Activated naive CD4-positive, alpha-beta T cell treated with anti-CD3 and anti-CD28 coated beads, Interleukin-2, amount 50 U/mL, for 72 hours (primary cell): ENCODE results near the gene AGPAT2. TPM values are rescaled to one million over a fixed set of nuclear protein-coding genes. Genes with fewer than 3 reads are reported as not detected.

Experiments
- ATAC-seq, 2 donors: fragments of 150-1000 bp; cut with Tn5 transposase; 2 replicates each; pipeline ENCODE4 v1.10.0; 2021; ENCODE audit warnings: mild to moderate bottlenecking in 2 of 2, moderate library complexity in 2 of 2
- DNase-seq, 2 donors: peaks; one replicate each; pipeline ENCODE4 v3.0.0; 2021 to 2022; ENCODE audit warnings: low spot score in 2 of 2
- H3K27ac Mint-ChIP-seq, 2 donors: one replicate each; pipeline ENCODE4 v1.8.0; 2022; ENCODE audit warnings: mild to moderate bottlenecking in 2 of 2, mixed read lengths in 2 of 2
- H3K36me3 Mint-ChIP-seq, 2 donors: one replicate each; pipeline ENCODE4 v1.8.0; 2022; ENCODE audit warnings: mixed read lengths in 2 of 2
- H3K9me3 Mint-ChIP-seq, 2 donors: one replicate each; pipeline ENCODE4 v1.8.0; 2022; ENCODE audit warnings: mixed read lengths in 2 of 2
- total RNA-seq, 2 donors: library from RNA; stranded (reverse); gene quantifications; one replicate each; pipeline ENCODE4 v1.2.3, GENCODE V29; 2022

The AGPAT2 gene
- total RNA-seq, 2 donors from 2014 or later, result 7.4 to 18.9 TPM

GRCh38 chr9:136695435-136695895, 8.2 kb upstream of the AGPAT2 start:
- Mint-ChIP-seq H3K9me3 (no peaks in the 10 kb centered on the region), H3K27ac (no peak overlapping the region), H3K36me3 (no peaks in the 10 kb centered on the region)
- DNase-seq, result no peak
- no peak for ATAC-seq

- DNase-seq (no peak), ATAC-seq (no peak)
- Mint-ChIP-seq H3K27ac (no peak overlapping the region), H3K9me3 (no peaks in the 10 kb centered on the region), H3K36me3 (no peaks in the 10 kb centered on the region)
Observed at GRCh38 chr9:136694872-136695247, 7.6 kb upstream of the AGPAT2 start.

- peak in 1 of 2 donors; percentile 59 for DNase-seq
Observed at GRCh38 chr9:136694163-136694871, 7.1 kb upstream of the AGPAT2 start.

GRCh38 chr9:136693490-136694162, 6.4 kb upstream of the AGPAT2 start:
- Mint-ChIP-seq H3K9me3 (no peaks in the 10 kb centered on the region), H3K36me3 (no peaks in the 10 kb centered on the region), H3K27ac (no peak overlapping the region)
- ATAC-seq, result peak; percentile 55 to 68
- DNase-seq, result no peak

More at GRCh38 chr9:136694163-136694871, 7.1 kb upstream of the AGPAT2 start:
- Mint-ChIP-seq H3K36me3 (no peaks in the 10 kb centered on the region), H3K27ac (no peak overlapping the region), H3K9me3 (no peaks in the 10 kb centered on the region)
- ATAC-seq, result peak; percentile 77 to 82

- Mint-ChIP-seq H3K9me3 (no peaks in the 10 kb centered on the region), H3K36me3 (no peaks in the 10 kb centered on the region), H3K27ac (no peak overlapping the region)
- DNase-seq (no peak), ATAC-seq (no peak)
Observed at GRCh38 chr9:136693135-136693489, 5.9 kb upstream of the AGPAT2 start.

GRCh38 chr9:136692185-136693134, 5.2 kb upstream of the AGPAT2 start:
- Mint-ChIP-seq H3K36me3 (no peaks in the 10 kb centered on the region), H3K9me3 (no peaks in the 10 kb centered on the region), H3K27ac (no peak overlapping the region)
- no peak for ATAC-seq
- no peak for DNase-seq

- Mint-ChIP-seq H3K27ac (no peak overlapping the region), H3K9me3 (no peaks in the 10 kb centered on the region)
Observed at GRCh38 chr9:136691316-136692184, 4.3 kb upstream of the AGPAT2 start.

GRCh38 chr9:136690806-136691261, 3.6 kb upstream of the AGPAT2 start:
- Mint-ChIP-seq H3K9me3 (no peaks in the 10 kb centered on the region), H3K27ac (no peak overlapping the region), H3K36me3 (no peaks in the 10 kb centered on the region)
- DNase-seq (no peak), ATAC-seq (no peak)

More at GRCh38 chr9:136691316-136692184, 4.3 kb upstream of the AGPAT2 start:
- DNase-seq, result no peak
- no peak for ATAC-seq
- no peaks in the 10 kb centered on the region for H3K36me3 Mint-ChIP-seq

- DNase-seq, result no peak
- H3K9me3 Mint-ChIP-seq, result no peaks in the 10 kb centered on the region
- no peak for ATAC-seq
- no peaks in the 10 kb centered on the region for H3K36me3 Mint-ChIP-seq
- no peak overlapping the region for H3K27ac Mint-ChIP-seq
Observed at GRCh38 chr9:136690104-136690805, 3.0 kb upstream of the AGPAT2 start.

- Mint-ChIP-seq H3K27ac (no peak overlapping the region), H3K9me3 (no peaks in the 10 kb centered on the region), H3K36me3 (no peaks in the 10 kb centered on the region)
- DNase-seq (no peak), ATAC-seq (no peak)
Observed at GRCh38 chr9:136689108-136689460, 1.8 kb upstream of the AGPAT2 start.

GRCh38 chr9:136688274-136689107, 1.2 kb upstream of the AGPAT2 start:
- ATAC-seq (no peak), DNase-seq (no peak)
- H3K36me3 Mint-ChIP-seq, result no peaks in the 10 kb centered on the region
- no peaks in the 10 kb centered on the region for H3K9me3 Mint-ChIP-seq
- H3K27ac Mint-ChIP-seq, result no peak overlapping the region

- no peak for ATAC-seq
- no peaks in the 10 kb centered on the region for H3K9me3 Mint-ChIP-seq
- no peak for DNase-seq
- H3K27ac Mint-ChIP-seq, result no peak overlapping the region
- no peaks in the 10 kb centered on the region for H3K36me3 Mint-ChIP-seq
Observed at GRCh38 chr9:136687721-136688223, 515 bp upstream of the AGPAT2 start.

GRCh38 chr9:136686534-136686793, 793 bp downstream of the AGPAT2 start:
- H3K9me3 Mint-ChIP-seq, result no peaks in the 10 kb centered on the region
- H3K36me3 Mint-ChIP-seq, result no peaks in the 10 kb centered on the region
- no peak for DNase-seq
- ATAC-seq, result no peak
- no peak overlapping the region for H3K27ac Mint-ChIP-seq

GRCh38 chr9:136685790-136686533, 1.3 kb downstream of the AGPAT2 start:
- H3K27ac Mint-ChIP-seq, result peak overlapping the region in 1 of 2 donors; percentile 60
- H3K9me3 Mint-ChIP-seq, result no peaks in the 10 kb centered on the region
- no peak for DNase-seq
- no peak for ATAC-seq
- H3K36me3 Mint-ChIP-seq, result no peaks in the 10 kb centered on the region
